Fibroblast of lung (primary cell): ENCODE data around the gene VCP.

Experiments
- EZH2 ChIP-seq: IDR thresholded peaks from 2 replicates; pipeline ENCODE4 v1.5.1; 2012; ENCODE audit warnings: low read length, control low read depth, mild to moderate bottlenecking; ENCODE audit errors: missing control alignments
- TF ChIP-seq, protein P1 (sequence below), 2 donors: IDR thresholded peaks in 1 of 2; conservative IDR thresholded peaks in 1 of 2; 1 replicate in 1 of 2; 2 replicates in 1 of 2; pipeline ENCODE4 v1.5.1; 2011 to 2012; ENCODE audit warnings: low read length in 2 of 2, control low read depth in 1 of 2, inconsistent platforms in 1 of 2, low read depth in 1 of 2, mild to moderate bottlenecking in 1 of 2

GRCh38 chr9:35042891-35043545, 29.4 kb downstream of the VCP start:
- TF ChIP-seq, protein P1, sequence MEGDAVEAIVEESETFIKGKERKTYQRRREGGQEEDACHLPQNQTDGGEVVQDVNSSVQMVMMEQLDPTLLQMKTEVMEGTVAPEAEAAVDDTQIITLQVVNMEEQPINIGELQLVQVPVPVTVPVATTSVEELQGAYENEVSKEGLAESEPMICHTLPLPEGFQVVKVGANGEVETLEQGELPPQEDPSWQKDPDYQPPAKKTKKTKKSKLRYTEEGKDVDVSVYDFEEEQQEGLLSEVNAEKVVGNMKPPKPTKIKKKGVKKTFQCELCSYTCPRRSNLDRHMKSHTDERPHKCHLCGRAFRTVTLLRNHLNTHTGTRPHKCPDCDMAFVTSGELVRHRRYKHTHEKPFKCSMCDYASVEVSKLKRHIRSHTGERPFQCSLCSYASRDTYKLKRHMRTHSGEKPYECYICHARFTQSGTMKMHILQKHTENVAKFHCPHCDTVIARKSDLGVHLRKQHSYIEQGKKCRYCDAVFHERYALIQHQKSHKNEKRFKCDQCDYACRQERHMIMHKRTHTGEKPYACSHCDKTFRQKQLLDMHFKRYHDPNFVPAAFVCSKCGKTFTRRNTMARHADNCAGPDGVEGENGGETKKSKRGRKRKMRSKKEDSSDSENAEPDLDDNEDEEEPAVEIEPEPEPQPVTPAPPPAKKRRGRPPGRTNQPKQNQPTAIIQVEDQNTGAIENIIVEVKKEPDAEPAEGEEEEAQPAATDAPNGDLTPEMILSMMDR (conservative IDR thresholded peaks at IDR 0.05 in 1 of 2, IDR thresholded peaks at IDR 0.05 in 1 of 2; ENCODE audit: low read depth in 1 of 2, low read length in 2 of 2): no peak
- TF ChIP-seq EZH2: no peak
